ENCODE data around the gene SUMO2. TPM values are rescaled to one million over a fixed set of nuclear protein-coding genes. Genes with fewer than 3 reads are reported as not detected.
A peak's percentile ranks its signal among the peaks of the same experiment; 100 is the strongest.

SUMO2 gene
- total and polyA plus RNA-seq, 8 donors, result 38.1 to 178 (median 118) TPM

DNA sequence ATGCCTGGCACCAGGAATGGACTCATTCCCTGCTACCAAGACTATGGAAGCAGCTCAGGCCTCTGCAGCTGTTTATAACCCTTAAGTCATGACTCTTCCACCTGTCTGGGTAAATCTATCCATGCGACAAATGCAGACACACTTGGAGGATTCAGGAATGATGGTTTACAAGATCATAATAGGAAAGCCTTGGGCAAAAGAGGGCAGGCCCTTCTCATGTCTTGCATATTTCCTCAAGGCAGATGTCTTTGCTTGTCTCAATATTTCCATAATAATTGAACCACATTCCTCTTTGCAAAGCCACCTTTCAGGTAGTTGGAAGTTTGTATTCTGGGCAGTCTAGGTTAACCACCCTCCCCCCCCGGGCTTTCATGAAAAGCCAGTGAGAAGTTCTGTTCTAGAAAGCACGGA, 27.6 kb downstream of the SUMO2 start:
- Histone ChIP-seq H3K36me3 (no peaks in the 10 kb centered on the region), H3K9me3 (no peaks in the 10 kb centered on the region), H3K27ac (no peak overlapping the region), H3K4me3 (no peak overlapping the region), H3K27me3 (no peaks in the 10 kb centered on the region), H3K4me1 (peaks cover 0 to 10% (median 9%) of the 10 kb centered on the region in 3 donors)
- DNase-seq (peak in 1 of 6 donors; percentile 17), FAIRE-seq (no peak), ATAC-seq (no peak)
- TF ChIP-seq CTCF (IDR thresholded peaks at IDR 0.05), result no peak
- intact Hi-C loops (cut with DNase I), result no loop called here
- WGBS, 2 donors, result 82 to 84% methylated on average over 3 of the region's 3 CpGs

DNA sequence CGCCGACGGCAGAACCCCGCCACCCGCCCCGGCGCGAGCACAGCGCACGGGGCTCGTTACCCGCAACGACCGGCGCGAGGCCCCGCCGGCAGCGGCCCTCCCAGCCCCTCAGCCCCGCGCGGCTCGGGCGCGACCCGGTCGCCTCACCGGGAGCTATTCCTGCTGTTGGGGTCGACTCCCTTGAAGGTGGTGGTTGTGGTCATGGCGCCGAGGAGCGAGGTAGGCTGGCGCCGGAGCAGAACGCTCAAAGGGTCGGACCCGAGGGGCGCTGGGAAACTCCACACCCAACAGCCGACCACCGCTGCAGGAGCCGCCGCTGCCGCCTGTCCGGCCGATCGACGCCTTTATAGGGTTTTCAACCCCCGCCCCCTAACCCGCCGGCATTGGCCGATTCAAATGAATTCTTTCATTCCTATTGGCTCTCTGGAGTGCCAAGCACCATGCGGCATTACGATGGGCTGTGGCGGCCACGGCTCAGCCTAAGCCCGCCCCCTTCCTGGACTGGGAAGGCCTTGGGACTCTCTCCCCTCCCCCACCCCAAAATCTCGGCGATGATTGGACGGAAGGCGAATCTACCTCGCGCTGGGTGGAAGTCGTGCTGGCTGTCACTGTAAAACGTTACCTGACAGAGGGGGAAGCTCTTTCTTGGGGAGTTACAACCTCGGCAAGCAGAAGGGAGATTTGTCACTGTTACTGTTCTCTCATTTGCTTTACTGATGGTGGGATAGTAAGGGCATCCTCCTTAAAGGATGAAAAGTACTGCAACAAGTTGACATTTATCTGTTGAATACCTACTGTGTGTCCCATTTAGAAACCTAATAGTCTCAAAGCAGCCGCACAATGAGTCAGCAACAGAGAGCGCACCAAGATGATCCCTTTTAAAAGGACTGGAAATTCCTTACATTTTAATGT, 28.3 kb downstream of the SUMO2 start, which contains the start of gene JPT1:
Gene JPT1, minus strand, starts transcription at position 318 of the 912 bp plus-strand sequence. Its CDS starts 115 bp downstream, at position 203.
- intact Hi-C loops (cut with DNase I), result no loop called here
- peak; percentile 99 for ATAC-seq
- peak; percentile 17 for FAIRE-seq

DNA sequence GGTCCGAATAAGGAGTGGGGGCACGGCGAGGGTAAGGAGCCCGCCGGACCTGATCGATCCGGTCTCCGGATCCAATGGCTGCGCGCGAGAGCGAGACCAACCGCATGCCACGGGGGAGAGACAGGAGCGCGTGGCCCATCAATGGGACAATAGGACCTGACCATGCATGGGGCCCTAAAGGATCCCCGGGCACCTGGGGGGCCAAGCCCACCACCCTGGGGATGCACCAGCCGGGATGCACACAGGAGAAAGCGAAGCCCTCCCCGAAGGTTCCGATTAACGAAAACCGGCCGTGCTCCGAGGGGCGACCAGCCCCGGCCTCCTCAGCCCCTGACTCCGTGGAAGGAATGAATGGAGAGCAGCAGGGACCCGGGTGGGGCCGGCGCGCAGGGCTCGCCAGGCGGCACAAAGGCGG, 29.0 kb downstream of the SUMO2 start:
- H3K9me3 ChIP-seq, result no peaks in the 10 kb centered on the region
- DNase-seq (peak in 5 of 6 donors; percentile 28 to 66 (median 38)), ATAC-seq (peak in 2 of 4 donors; percentile 1 to 9), FAIRE-seq (no peak)
- no peaks in the 10 kb centered on the region for H3K36me3 ChIP-seq
- H3K4me3 ChIP-seq, result peak overlapping the region; percentile 67 to 94 (median 76)
- TF ChIP-seq CTCF (IDR thresholded peaks at IDR 0.05), result no peak
- H3K27me3 ChIP-seq, result no peaks in the 10 kb centered on the region
- 0% methylated on average over 31 to 35 of the region's 35 CpGs for WGBS, 2 donors
- H3K27ac ChIP-seq, result peak overlapping the region in 2 of 4 donors; percentile 70 to 71
- intact Hi-C loops (cut with DNase I), result no loop called here
- peaks cover 0 to 10% (median 9%) of the 10 kb centered on the region in 3 donors for H3K4me1 ChIP-seq

More for the DNA sequence above, 28.3 kb downstream of the SUMO2 start, which contains the start of gene JPT1:
- DNase-seq, result peak; percentile 93 to 99 (median 98)
- Histone ChIP-seq H3K4me1 (peaks cover 0 to 10% (median 9%) of the 10 kb centered on the region in 3 donors), H3K27ac (peak within 1 kb of the TSS; percentile 29 to 71 (median 56)), H3K9me3 (no peaks in the 10 kb centered on the region), H3K36me3 (no peaks in the 10 kb centered on the region), H3K4me3 (peak within 1 kb of the TSS; percentile 67 to 94 (median 76)), H3K27me3 (no peaks in the 10 kb centered on the region)
- WGBS, 2 donors, result 2 to 3% methylated on average over 45 to 67 of the region's 67 CpGs
- no peak for TF ChIP-seq CTCF (IDR thresholded peaks at IDR 0.05)

DNA sequence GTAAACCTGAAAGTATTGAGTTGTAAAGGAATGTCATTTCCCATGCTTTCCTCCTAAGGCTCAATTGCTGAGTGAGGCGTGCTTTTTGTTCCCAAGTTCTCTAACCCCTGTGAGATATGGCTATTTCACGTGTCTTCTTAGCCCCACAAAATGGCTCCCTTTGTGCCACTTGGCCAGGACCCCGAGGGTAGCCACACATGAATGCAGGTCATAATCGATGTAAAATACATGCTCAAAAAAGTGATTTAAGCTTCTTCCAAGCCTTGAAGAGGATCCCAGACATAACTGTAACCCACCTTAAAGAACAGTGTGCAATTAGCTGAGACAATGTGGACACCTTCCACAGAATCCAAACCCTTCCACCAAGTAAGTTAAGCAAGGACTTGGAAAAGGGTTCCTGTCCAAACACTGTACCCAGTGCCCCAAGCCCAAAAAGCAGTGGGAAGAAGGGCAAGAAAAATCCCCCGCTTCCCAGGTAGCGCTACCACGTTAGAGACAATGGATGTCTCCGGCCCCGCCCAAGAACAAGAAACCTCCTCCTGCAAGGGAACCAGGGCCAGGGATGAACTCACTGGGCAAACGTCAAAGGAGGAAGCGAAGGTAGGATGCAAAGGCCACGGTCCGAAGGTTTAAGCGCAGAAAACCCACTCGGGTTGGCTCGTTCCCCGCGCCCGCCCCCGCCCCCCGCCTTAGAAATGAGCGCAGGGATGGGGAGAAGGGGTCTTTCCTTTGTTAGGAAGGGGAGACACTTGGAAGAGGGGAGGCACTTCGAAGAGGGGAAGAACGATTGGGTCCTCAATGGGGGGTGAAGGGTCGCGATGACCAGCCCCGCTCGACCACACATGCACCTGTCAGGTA, 29.6 kb downstream of the SUMO2 start:
- DNase-seq (peak in 1 of 6 donors; percentile 44), ATAC-seq (peak in 1 of 4 donors; percentile 28), FAIRE-seq (no peak)
- Histone ChIP-seq H3K9me3 (no peaks in the 10 kb centered on the region), H3K27me3 (no peaks in the 10 kb centered on the region), H3K27ac (no peak overlapping the region), H3K36me3 (no peaks in the 10 kb centered on the region), H3K4me1 (peaks cover 0 to 14% (median 10%) of the 10 kb centered on the region in 3 donors), H3K4me3 (peak overlapping the region; percentile 67 to 94 (median 76))
- WGBS, 2 donors, result 11 to 14% methylated on average over 27 to 28 of the region's 28 CpGs
- no peak for TF ChIP-seq CTCF (IDR thresholded peaks at IDR 0.05)
- intact Hi-C loops (cut with DNase I), result no loop called here
